Neural cell (in vitro differentiated cells): ENCODE data around the gene HIVEP3. TPM values are rescaled to one million over a fixed set of nuclear protein-coding genes. Genes with fewer than 3 reads are reported as not detected.

Experiments used
- H2AFZ ChIP-seq: fragments of 200-600, 300-800 bp; sonication (generic), shearing (Covaris generic); 2 replicates; pipeline ENCODE4 v1.6.0; 2014; ENCODE audit warnings: low read depth, mild to moderate bottlenecking, antibody characterized with exemption, low read length, moderate library complexity
- H3F3A ChIP-seq: fragments of 200-600 bp; shearing (Covaris generic); 2 replicates; pipeline ENCODE4 v1.6.1; 2016; ENCODE audit warnings: mild to moderate bottlenecking, moderate library complexity, mixed read lengths, antibody characterized with exemption, low read length; ENCODE audit not compliant: insufficient read depth, poor library complexity, severe bottlenecking
- H3K27ac ChIP-seq: fragments of 200-600, 300-800 bp; sonication (generic), shearing (Covaris generic); 2 replicates; pipeline ENCODE4 v1.5.1; 2014; ENCODE audit warnings: mild to moderate bottlenecking, low read length, moderate library complexity
- H3K27me3 ChIP-seq: fragments of 300-800, 200-600 bp; sonication (generic), shearing (Covaris generic); 2 replicates; pipeline ENCODE4 v1.6.0; 2014; ENCODE audit warnings: mild to moderate bottlenecking, low read depth, low read length, moderate library complexity; ENCODE audit not compliant: insufficient read depth
- H3K36me3 ChIP-seq: fragments of 300-800, 200-600 bp; sonication (generic), shearing (Covaris generic); 2 replicates; pipeline ENCODE4 v1.5.1; 2014; ENCODE audit warnings: mild to moderate bottlenecking, antibody characterized with exemption, low read length, moderate library complexity; ENCODE audit not compliant: insufficient read depth
- H3K4me2 ChIP-seq: fragments of 300-800, 200-600 bp; sonication (generic), shearing (Covaris generic); 2 replicates; pipeline ENCODE4 v1.6.0; 2014; ENCODE audit warnings: mild to moderate bottlenecking, low read length
- H3K4me3 ChIP-seq: fragments of 300-800, 200-600 bp; sonication (generic), shearing (Covaris generic); 2 replicates; pipeline ENCODE4 v1.5.1; 2014; ENCODE audit warnings: mild to moderate bottlenecking, low read length, moderate library complexity
- H3K79me2 ChIP-seq: fragments of 200-600 bp; shearing (Covaris generic); replicated peaks from 2 replicates; pipeline ENCODE4 v1.6.0; 2014; ENCODE audit warnings: mild to moderate bottlenecking, low read length, moderate library complexity; ENCODE audit not compliant: insufficient read depth
- H3K9ac ChIP-seq: fragments of 300-800, 200-600 bp; sonication (generic), shearing (Covaris generic); 2 replicates; pipeline ENCODE4 v1.6.1; 2016; ENCODE audit warnings: mild to moderate bottlenecking, low read length, mixed read lengths
- H3K9me2 ChIP-seq: fragments of 200-600 bp; shearing (Covaris generic); 2 replicates; pipeline ENCODE4 v1.6.1; 2016; ENCODE audit warnings: mild to moderate bottlenecking, low read length, mixed read lengths; ENCODE audit not compliant: insufficient read depth
- H3K9me3 ChIP-seq: fragments of 200-600, 300-800 bp; sonication (generic), shearing (Covaris generic); 2 replicates; pipeline ENCODE4 v1.6.1; 2016; ENCODE audit warnings: mild to moderate bottlenecking, mixed run types, low read length, moderate library complexity, mixed read lengths
- H4K20me1 ChIP-seq: fragments of 200-600 bp; shearing (Covaris generic); 2 replicates; pipeline ENCODE4 v1.6.1; 2016; ENCODE audit warnings: mild to moderate bottlenecking, mixed run types; ENCODE audit not compliant: insufficient read depth
- EP300 ChIP-seq: fragments of 450-650 bp; conservative IDR thresholded peaks from 2 replicates; pipeline ENCODE4 v1.6.1; 2014; ENCODE audit warnings: antibody characterized with exemption, mild to moderate bottlenecking, moderate library complexity; ENCODE audit not compliant: poor library complexity, severe bottlenecking
- EZH2 ChIP-seq: fragments of 200-600, 300-800 bp; shearing (Covaris generic), sonication (generic); IDR thresholded peaks from 2 replicates; pipeline ENCODE4 v1.6.1; 2014; ENCODE audit warnings: antibody characterized with exemption, low read length, borderline replicate concordance, mild to moderate bottlenecking; ENCODE audit not compliant: insufficient read depth, poor library complexity, severe bottlenecking
- MXI1 ChIP-seq: fragments of 450-650 bp; conservative IDR thresholded peaks from 2 replicates; pipeline ENCODE4 v1.6.1; 2014; ENCODE audit warnings: antibody characterized with exemption, mild to moderate bottlenecking; ENCODE audit not compliant: poor library complexity, severe bottlenecking
- POLR2AphosphoS5 ChIP-seq: IDR thresholded peaks from 2 replicates; pipeline ENCODE4 v1.6.1; 2012
- RAD21 ChIP-seq: fragments of 450-650 bp; conservative IDR thresholded peaks from 2 replicates; pipeline ENCODE4 v1.6.1; 2014; ENCODE audit warnings: antibody characterized with exemption, mild to moderate bottlenecking, moderate library complexity
- SMC3 ChIP-seq: fragments of 450-650 bp; conservative IDR thresholded peaks from 2 replicates; pipeline ENCODE4 v1.6.1; 2014; ENCODE audit warnings: antibody characterized with exemption, mild to moderate bottlenecking, moderate library complexity; ENCODE audit not compliant: poor library complexity
- TAF1 ChIP-seq: IDR thresholded peaks from 2 replicates; pipeline ENCODE4 v1.6.1; 2012; ENCODE audit warnings: low read depth
- polyA plus RNA-seq: library from polyadenylated mRNA; depleted of rRNA; stranded (reverse); fragments of >200 nt; gene quantifications from 2 replicates; pipeline ENCODE4 v1.2.3, GENCODE V29; 2014
- TF ChIP-seq, protein P1 (sequence below): IDR thresholded peaks from 2 replicates; pipeline ENCODE4 v1.6.1; 2012; ENCODE audit warnings: borderline replicate concordance
- TF ChIP-seq, protein P2 (sequence below): fragments of 450-650 bp; IDR thresholded peaks from 2 replicates; pipeline ENCODE4 v1.5.1; 2014; ENCODE audit warnings: antibody characterized with exemption, mild to moderate bottlenecking, moderate library complexity; ENCODE audit not compliant: poor library complexity, severe bottlenecking

Gene HIVEP3
- polyA plus RNA-seq, 1 donor from 2014 or later: 2.6 TPM

DNA sequence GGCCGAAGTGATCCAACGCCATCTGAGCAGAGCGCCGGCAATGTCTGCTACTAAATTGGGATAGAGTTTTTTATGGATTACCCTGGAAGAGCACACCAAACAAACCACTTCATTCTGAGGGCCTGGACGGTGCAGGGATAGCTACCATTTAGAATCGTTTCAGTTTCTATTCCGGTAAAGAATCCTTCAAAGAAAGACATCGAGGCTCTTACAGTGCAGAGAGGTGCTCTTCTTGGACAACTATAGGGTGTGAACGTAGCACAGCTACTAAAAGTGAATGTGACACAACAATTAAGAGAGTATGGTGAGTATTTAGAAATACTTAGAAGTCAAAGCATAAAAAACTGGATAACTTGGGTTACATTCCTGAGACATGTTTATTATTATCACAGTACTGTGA, 16.1 kb downstream of the HIVEP3 start:
- TF ChIP-seq POLR2AphosphoS5: no peak
- TF ChIP-seq, protein P1, sequence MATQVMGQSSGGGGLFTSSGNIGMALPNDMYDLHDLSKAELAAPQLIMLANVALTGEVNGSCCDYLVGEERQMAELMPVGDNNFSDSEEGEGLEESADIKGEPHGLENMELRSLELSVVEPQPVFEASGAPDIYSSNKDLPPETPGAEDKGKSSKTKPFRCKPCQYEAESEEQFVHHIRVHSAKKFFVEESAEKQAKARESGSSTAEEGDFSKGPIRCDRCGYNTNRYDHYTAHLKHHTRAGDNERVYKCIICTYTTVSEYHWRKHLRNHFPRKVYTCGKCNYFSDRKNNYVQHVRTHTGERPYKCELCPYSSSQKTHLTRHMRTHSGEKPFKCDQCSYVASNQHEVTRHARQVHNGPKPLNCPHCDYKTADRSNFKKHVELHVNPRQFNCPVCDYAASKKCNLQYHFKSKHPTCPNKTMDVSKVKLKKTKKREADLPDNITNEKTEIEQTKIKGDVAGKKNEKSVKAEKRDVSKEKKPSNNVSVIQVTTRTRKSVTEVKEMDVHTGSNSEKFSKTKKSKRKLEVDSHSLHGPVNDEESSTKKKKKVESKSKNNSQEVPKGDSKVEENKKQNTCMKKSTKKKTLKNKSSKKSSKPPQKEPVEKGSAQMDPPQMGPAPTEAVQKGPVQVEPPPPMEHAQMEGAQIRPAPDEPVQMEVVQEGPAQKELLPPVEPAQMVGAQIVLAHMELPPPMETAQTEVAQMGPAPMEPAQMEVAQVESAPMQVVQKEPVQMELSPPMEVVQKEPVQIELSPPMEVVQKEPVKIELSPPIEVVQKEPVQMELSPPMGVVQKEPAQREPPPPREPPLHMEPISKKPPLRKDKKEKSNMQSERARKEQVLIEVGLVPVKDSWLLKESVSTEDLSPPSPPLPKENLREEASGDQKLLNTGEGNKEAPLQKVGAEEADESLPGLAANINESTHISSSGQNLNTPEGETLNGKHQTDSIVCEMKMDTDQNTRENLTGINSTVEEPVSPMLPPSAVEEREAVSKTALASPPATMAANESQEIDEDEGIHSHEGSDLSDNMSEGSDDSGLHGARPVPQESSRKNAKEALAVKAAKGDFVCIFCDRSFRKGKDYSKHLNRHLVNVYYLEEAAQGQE: no peak
- TF ChIP-seq EZH2: no peak
- no peak for TF ChIP-seq SMC3
- TF ChIP-seq TAF1: no peak
- TF ChIP-seq RAD21: no peak
- TF ChIP-seq EP300: no peak
- TF ChIP-seq MXI1: no peak
- TF ChIP-seq, protein P2, sequence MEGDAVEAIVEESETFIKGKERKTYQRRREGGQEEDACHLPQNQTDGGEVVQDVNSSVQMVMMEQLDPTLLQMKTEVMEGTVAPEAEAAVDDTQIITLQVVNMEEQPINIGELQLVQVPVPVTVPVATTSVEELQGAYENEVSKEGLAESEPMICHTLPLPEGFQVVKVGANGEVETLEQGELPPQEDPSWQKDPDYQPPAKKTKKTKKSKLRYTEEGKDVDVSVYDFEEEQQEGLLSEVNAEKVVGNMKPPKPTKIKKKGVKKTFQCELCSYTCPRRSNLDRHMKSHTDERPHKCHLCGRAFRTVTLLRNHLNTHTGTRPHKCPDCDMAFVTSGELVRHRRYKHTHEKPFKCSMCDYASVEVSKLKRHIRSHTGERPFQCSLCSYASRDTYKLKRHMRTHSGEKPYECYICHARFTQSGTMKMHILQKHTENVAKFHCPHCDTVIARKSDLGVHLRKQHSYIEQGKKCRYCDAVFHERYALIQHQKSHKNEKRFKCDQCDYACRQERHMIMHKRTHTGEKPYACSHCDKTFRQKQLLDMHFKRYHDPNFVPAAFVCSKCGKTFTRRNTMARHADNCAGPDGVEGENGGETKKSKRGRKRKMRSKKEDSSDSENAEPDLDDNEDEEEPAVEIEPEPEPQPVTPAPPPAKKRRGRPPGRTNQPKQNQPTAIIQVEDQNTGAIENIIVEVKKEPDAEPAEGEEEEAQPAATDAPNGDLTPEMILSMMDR: no peak
- H3F3A ChIP-seq: no peaks in the 10 kb centered on the region
- H3K9me2 ChIP-seq: no peaks in the 10 kb centered on the region
- H4K20me1 ChIP-seq: no peaks in the 10 kb centered on the region
- H3K36me3 ChIP-seq: no peaks in the 10 kb centered on the region
- no peaks in the 10 kb centered on the region for H3K79me2 ChIP-seq
- H3K27me3 ChIP-seq: no peaks in the 10 kb centered on the region
- no peak overlapping the region for H3K4me2 ChIP-seq
- no peak overlapping the region for H3K4me3 ChIP-seq
- no peak overlapping the region for H2AFZ ChIP-seq
- H3K9me3 ChIP-seq: no peaks in the 10 kb centered on the region
- H3K27ac ChIP-seq: no peak overlapping the region
- no peak overlapping the region for H3K9ac ChIP-seq

DNA sequence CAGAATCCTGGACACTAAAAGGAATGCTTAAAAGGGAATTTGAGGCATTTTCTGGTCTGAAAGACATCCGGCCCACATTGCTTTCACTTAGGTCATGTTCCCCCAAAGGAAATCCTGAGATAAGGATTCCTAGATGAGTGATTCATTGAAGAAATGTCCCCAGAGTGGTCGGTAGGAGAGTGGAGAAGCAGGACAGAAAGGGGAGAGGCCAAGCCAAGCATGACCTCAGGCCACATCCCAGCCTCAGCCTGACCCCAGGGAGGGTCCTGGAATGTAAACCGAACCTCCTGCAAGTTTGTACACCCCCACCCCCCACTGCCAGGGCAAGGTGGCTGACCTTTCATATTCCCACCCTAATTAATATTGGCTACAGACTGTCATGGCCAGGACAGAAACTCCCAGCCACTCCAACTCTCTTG, 16.6 kb downstream of the HIVEP3 start:
- no peaks in the 10 kb centered on the region for H3K36me3 ChIP-seq
- no peaks in the 10 kb centered on the region for H3K79me2 ChIP-seq
- H3K9ac ChIP-seq: no peak overlapping the region
- H2AFZ ChIP-seq: no peak overlapping the region
- no peaks in the 10 kb centered on the region for H3K9me2 ChIP-seq
- no peak overlapping the region for H3K4me2 ChIP-seq
- TF ChIP-seq POLR2AphosphoS5: no peak
- TF ChIP-seq MXI1: no peak
- TF ChIP-seq, protein P1: no peak
- TF ChIP-seq TAF1: no peak
- TF ChIP-seq EP300: no peak
- no peak for TF ChIP-seq RAD21
- TF ChIP-seq, protein P2: no peak
- no peak for TF ChIP-seq SMC3
- TF ChIP-seq EZH2: no peak
- H4K20me1 ChIP-seq: no peaks in the 10 kb centered on the region
- no peaks in the 10 kb centered on the region for H3K27me3 ChIP-seq
- H3K4me3 ChIP-seq: no peak overlapping the region
- no peaks in the 10 kb centered on the region for H3K9me3 ChIP-seq
- no peak overlapping the region for H3K27ac ChIP-seq
- H3F3A ChIP-seq: no peaks in the 10 kb centered on the region
